ENCODE data around the gene PKNOX2. TPM values are rescaled to one million over a fixed set of nuclear protein-coding genes. Genes with fewer than 3 reads are reported as not detected.

The PKNOX2 gene
- total RNA-seq, 1 donor from 2014 or later, result 17.8 TPM

GRCh38 chr11:125342281-125342930 lies 177.9 kb downstream of the PKNOX2 start:
- DNase-seq (peak; percentile 38), ATAC-seq (no peak)
- Histone ChIP-seq H3K27me3 (no peaks in the 10 kb centered on the region), H3K4me3 (no peak overlapping the region), H3K36me3 (no peaks in the 10 kb centered on the region), H3K9me3 (no peaks in the 10 kb centered on the region), H3K4me1 (peaks cover 9% of the 10 kb centered on the region), H3K27ac (no peak overlapping the region)
- TF ChIP-seq CTCF (IDR thresholded peaks at IDR 0.05), result no peak
- intact Hi-C loops (cut with DNase I), result loop anchor here (10.0 kb wide), 1 partner anchor 78 kb away; no protein-coding TSS in a partner anchor

GRCh38 chr11:125343086-125343717 lies 178.7 kb downstream of the PKNOX2 start:
- intact Hi-C loops (cut with DNase I), result loop anchor here (10.0 kb wide), 1 partner anchor 78 kb away; no protein-coding TSS in a partner anchor
- Histone ChIP-seq H3K27me3 (no peaks in the 10 kb centered on the region), H3K27ac (no peak overlapping the region), H3K36me3 (no peaks in the 10 kb centered on the region), H3K4me1 (peaks cover 9% of the 10 kb centered on the region), H3K9me3 (no peaks in the 10 kb centered on the region), H3K4me3 (no peak overlapping the region)
- ATAC-seq (no peak), DNase-seq (peak; percentile 30)
- TF ChIP-seq CTCF (IDR thresholded peaks at IDR 0.05), result no peak

DNA sequence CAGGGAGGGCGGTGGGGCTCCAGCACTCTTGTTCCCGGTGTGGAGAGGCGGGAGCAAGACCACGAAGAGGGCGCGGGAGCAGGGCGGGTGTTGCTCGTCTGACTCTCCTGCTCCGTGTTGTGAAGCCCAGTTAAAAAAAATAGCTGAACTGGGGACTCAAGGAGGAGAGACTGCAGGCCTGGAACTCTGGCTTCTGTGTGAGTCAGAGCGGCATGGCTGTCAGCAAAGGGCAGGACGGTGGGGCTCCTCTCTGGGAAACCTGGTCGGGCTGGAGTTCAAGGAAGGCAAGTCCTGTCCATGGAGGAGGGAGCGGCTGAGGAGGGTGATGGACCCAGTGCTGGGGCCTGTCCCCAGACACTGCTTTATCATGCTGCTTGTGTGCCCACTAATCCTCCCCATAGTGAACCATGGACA lies 179.2 kb downstream of the PKNOX2 start:
- no peak overlapping the region for H3K4me3 ChIP-seq
- H3K4me1 ChIP-seq, result peaks cover 9% of the 10 kb centered on the region
- peak; percentile 49 for DNase-seq
- H3K9me3 ChIP-seq, result no peaks in the 10 kb centered on the region
- TF ChIP-seq CTCF (IDR thresholded peaks at IDR 0.05), result no peak
- ATAC-seq, result no peak
- H3K27me3 ChIP-seq, result no peaks in the 10 kb centered on the region
- peak overlapping the region; percentile 1 for H3K27ac ChIP-seq
- intact Hi-C loops (cut with DNase I), result loop anchor here (10.0 kb wide), 1 partner anchor 79 kb away; no protein-coding TSS in a partner anchor
- no peaks in the 10 kb centered on the region for H3K36me3 ChIP-seq

- ATAC-seq, result no peak
- peak; percentile 53 for DNase-seq
- Histone ChIP-seq H3K27ac (peak overlapping the region; percentile 1), H3K4me1 (peaks cover 9% of the 10 kb centered on the region), H3K9me3 (no peaks in the 10 kb centered on the region), H3K4me3 (no peak overlapping the region), H3K27me3 (no peaks in the 10 kb centered on the region), H3K36me3 (no peaks in the 10 kb centered on the region)
- TF ChIP-seq CTCF (IDR thresholded peaks at IDR 0.05), result no peak
- intact Hi-C loops (cut with DNase I), result loop anchor here (10.0 kb wide), 1 partner anchor 80 kb away; no protein-coding TSS in a partner anchor
These were observed 180.4 kb downstream of the PKNOX2 start for GRCh38 chr11:125344846-125345420.

GRCh38 chr11:125345421-125346178 lies 181.0 kb downstream of the PKNOX2 start:
- no peaks in the 10 kb centered on the region for H3K9me3 ChIP-seq
- DNase-seq, result peak; percentile 77
- peak overlapping the region; percentile 42 for H3K27ac ChIP-seq
- peak; percentile 68 for ATAC-seq
- no peaks in the 10 kb centered on the region for H3K36me3 ChIP-seq
- H3K4me3 ChIP-seq, result no peak overlapping the region
- H3K27me3 ChIP-seq, result no peaks in the 10 kb centered on the region
- TF ChIP-seq CTCF (IDR thresholded peaks at IDR 0.05), result peak; percentile 82
- intact Hi-C loops (cut with DNase I), result loop anchor here (10.0 kb wide), 1 partner anchor 81 kb away; no protein-coding TSS in a partner anchor
- H3K4me1 ChIP-seq, result peaks cover 9% of the 10 kb centered on the region

Data from upper lobe of right lung (tissue), 1 donor.